Calu3 (cell line): ENCODE data around the gene ENDOG. TPM values are rescaled to one million over a fixed set of nuclear protein-coding genes. Genes with fewer than 3 reads are reported as not detected.

Source experiments
- BruUV-seq: library from RNA; stranded (reverse); fragments of 400-500 nt; replicated peaks from 2 replicates; lab custom pipeline; 2021; lab: Mats Ljungman, UMichigan
- CTCF ChIA-PET: fragments of 300-600 bp; sonication (Branson Sonifier 250); formaldehyde crosslinking; loops from one replicate; lab custom pipeline; 2022; ENCODE audit warnings: antibody characterized with exemption; lab: Charles Lee
- DNase-seq: peaks from one replicate; pipeline ENCODE4 v3.0.0; 2022
- H3K27ac Mint-ChIP-seq: one replicate; pipeline ENCODE4 v1.8.0; 2022; ENCODE audit warnings: mixed read lengths; ENCODE audit not compliant: unreplicated experiment
- H3K27me3 Mint-ChIP-seq: one replicate; pipeline ENCODE4 v1.8.0; 2022; ENCODE audit warnings: mixed read lengths; ENCODE audit not compliant: unreplicated experiment
- H3K36me3 Mint-ChIP-seq: one replicate; pipeline ENCODE4 v1.8.0; 2022; ENCODE audit warnings: mild to moderate bottlenecking, moderate library complexity, mixed read lengths; ENCODE audit not compliant: insufficient read depth, unreplicated experiment
- H3K4me1 Mint-ChIP-seq: one replicate; pipeline ENCODE4 v1.8.0; 2022; ENCODE audit warnings: mild to moderate bottlenecking, low read depth, mixed read lengths; ENCODE audit not compliant: unreplicated experiment
- H3K4me3 Mint-ChIP-seq: one replicate; pipeline ENCODE4 v1.8.0; 2022; ENCODE audit warnings: mild to moderate bottlenecking, low read depth, moderate library complexity, mixed read lengths; ENCODE audit not compliant: unreplicated experiment
- H3K9me3 Mint-ChIP-seq: one replicate; pipeline ENCODE4 v1.8.0; 2022; ENCODE audit warnings: low read depth, mixed read lengths; ENCODE audit not compliant: unreplicated experiment
- intact Hi-C: fragments of 100-400 bp; cut with micrococcal nuclease; formaldehyde crosslinking; loops from one replicate; pipeline ENCODE4 v1.10.0; 2022; ENCODE audit not compliant: unreplicated experiment
- total RNA-seq: library from RNA; stranded (reverse); gene quantifications from 2 replicates; pipeline ENCODE4 v1.2.3, GENCODE V29; 2022
- TF ChIP-seq, protein P1 (sequence below): fragments of 200-600 bp; IDR thresholded peaks from one replicate; pipeline ENCODE4 v1.8.0; 2022; ENCODE audit warnings: antibody characterized with exemption; ENCODE audit not compliant: unreplicated experiment

The ENDOG gene
- total RNA-seq, 1 experiment from 2014 or later, result 15.2 TPM

DNA sequence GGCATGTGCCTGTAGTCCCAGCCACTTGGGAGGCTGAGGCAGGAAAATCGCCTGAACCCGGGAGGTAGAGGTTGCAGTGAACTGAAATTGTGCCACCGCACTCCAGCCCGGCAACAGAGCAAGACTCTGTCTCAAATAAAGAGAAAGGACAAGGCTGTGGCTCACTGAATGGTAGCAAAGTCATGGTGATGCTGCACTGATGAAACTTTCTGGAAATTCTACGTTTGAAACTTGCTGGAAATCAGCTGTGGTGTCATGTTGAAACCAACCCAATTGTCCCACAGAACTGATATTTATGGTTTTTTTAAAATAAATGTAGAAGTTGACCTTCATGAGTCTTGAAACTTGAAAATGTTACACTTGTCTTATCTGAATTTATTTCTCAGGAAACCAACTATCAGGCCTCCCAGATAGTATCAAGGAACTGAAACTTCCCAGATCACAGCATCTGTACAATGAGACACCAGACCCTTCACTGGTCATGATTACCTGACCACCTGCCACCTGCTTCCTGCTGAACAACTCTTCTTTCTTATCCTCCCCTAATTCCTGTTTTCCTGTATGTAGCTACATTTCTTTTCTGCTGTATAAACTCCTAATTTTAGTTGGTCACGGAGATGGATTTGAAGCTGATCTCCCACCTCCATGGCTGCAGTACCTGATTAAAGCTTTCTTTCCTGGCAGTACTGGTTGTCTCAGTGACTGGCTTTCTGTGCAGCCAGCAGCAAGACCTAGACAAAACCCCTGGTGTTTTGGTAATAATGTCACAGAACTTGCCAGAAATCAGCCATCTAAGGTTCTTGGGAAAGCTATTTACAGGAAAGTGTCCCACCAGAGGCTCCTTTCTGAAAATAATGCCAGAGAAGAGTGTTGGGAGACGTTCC, 36.9 kb upstream of the ENDOG start:
- H3K4me1 Mint-ChIP-seq, result no peaks in the 10 kb centered on the region
- no peak overlapping the region for H3K27ac Mint-ChIP-seq
- H3K27me3 Mint-ChIP-seq, result no peaks in the 10 kb centered on the region
- no peak overlapping the region for H3K4me3 Mint-ChIP-seq
- TF ChIP-seq, protein P1, sequence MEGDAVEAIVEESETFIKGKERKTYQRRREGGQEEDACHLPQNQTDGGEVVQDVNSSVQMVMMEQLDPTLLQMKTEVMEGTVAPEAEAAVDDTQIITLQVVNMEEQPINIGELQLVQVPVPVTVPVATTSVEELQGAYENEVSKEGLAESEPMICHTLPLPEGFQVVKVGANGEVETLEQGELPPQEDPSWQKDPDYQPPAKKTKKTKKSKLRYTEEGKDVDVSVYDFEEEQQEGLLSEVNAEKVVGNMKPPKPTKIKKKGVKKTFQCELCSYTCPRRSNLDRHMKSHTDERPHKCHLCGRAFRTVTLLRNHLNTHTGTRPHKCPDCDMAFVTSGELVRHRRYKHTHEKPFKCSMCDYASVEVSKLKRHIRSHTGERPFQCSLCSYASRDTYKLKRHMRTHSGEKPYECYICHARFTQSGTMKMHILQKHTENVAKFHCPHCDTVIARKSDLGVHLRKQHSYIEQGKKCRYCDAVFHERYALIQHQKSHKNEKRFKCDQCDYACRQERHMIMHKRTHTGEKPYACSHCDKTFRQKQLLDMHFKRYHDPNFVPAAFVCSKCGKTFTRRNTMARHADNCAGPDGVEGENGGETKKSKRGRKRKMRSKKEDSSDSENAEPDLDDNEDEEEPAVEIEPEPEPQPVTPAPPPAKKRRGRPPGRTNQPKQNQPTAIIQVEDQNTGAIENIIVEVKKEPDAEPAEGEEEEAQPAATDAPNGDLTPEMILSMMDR, result no peak
- peaks cover 5% of the 10 kb centered on the region for H3K36me3 Mint-ChIP-seq
- intact Hi-C loops, result no loop called here
- BruUV-seq, result no TSS peak
- CTCF ChIA-PET, result no interaction called here
- H3K9me3 Mint-ChIP-seq, result peaks cover 3% of the 10 kb centered on the region
- DNase-seq, result no peak

DNA sequence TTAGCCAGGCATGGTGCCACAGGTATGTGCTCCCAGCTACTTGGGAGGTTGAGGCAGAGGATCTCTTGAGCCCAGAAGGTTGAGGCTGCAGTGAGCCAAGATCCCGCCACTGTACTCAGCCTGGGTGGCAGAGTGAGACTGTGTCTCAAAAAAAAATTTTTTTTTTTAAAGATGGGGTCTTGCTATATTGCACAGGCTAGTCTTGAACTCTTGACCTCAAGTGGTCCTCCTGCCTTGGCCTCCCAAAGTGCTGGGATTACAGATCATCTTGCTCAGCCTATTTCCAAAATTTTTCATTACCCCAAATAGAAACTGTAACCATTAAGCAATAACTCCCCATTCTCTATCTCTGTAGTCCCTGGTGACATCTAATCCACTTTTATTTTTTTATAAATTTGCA, 35.6 kb upstream of the ENDOG start:
- Mint-ChIP-seq H3K27ac (no peak overlapping the region), H3K4me3 (no peak overlapping the region), H3K4me1 (no peaks in the 10 kb centered on the region), H3K27me3 (no peaks in the 10 kb centered on the region), H3K9me3 (peaks cover 3% of the 10 kb centered on the region), H3K36me3 (peaks cover 17% of the 10 kb centered on the region)
- TF ChIP-seq, protein P1, result no peak
- no peak for DNase-seq
- CTCF ChIA-PET, result interaction anchor here (0.7 kb wide), 1 partner anchor 76 kb away, joined by 4 read pairs; no protein-coding TSS in a partner anchor
- intact Hi-C loops, result no loop called here
- BruUV-seq, result no TSS peak

DNA sequence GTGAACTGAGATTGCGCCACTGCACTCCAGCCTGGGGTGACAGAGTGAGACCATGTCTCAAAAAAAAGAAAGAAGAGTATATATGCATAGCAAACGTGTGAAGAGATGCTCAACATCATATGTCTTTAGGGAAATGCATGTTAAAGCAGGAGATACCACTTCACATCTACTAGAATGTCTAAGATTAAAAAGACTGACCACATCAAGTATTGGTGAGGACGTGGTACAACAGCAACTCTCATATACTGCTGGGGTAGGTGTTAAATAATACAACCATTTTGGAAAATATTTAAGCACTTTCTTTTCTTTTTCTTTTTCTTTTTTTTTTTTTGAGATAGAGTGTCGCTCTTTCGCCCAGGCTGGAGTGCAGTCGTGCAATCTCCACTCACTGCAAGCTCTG, 32.9 kb upstream of the ENDOG start:
- DNase-seq, result no peak
- TF ChIP-seq, protein P1, result no peak
- no peaks in the 10 kb centered on the region for H3K27me3 Mint-ChIP-seq
- H3K4me1 Mint-ChIP-seq, result no peaks in the 10 kb centered on the region
- CTCF ChIA-PET, result no interaction called here
- peaks cover 3% of the 10 kb centered on the region for H3K9me3 Mint-ChIP-seq
- intact Hi-C loops, result no loop called here
- no TSS peak for BruUV-seq
- no peak overlapping the region for H3K27ac Mint-ChIP-seq
- peaks cover 17% of the 10 kb centered on the region for H3K36me3 Mint-ChIP-seq
- no peak overlapping the region for H3K4me3 Mint-ChIP-seq

DNA sequence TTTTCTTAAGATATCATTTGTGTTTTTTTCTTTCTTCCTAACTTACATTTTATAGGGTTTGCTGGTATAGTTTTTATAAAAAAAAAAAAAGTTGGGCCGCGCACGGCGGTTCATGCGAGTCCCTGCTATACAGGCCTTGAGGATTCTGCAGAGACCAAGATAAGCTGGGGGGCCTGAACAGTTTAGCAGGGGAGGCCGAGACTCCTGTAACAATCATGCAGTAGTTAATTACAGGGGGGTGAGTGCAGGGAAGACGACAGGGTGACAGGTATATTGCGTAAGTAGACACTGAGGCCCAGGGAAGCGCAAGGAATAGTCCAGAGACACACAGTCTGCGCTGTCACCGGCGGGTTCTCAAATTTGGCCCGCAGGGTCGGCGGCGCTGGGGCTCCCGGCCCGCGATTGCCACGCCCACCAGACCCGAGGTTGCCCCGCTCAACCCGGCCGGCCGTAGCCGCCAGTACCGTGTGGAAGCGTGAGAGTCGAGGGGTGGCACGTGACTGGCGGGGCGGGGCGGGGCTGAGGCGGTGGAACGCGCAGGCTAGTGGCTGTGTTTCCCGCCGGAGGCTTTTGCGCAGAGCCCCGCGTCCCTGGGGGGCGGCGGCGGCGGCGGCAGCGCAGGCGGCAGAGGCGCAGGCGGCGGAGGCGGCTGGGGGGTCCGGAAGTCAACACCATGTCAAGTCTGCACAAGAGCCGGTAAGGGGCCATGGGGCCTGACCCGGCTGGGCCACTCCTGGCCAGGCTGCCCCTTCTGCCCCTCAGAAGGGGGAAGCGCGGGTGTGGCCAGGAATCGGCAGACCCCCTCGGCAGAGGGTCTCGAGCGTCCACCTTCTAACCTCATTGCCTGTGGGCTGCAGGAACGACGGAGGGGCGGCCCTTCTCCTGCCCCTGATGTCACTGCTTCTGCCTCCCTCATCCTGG, 31.4 kb upstream of the ENDOG start, which contains the start of gene TBC1D13:
TBC1D13 (plus strand) TSS at position 573 of the 921 bp plus-strand sequence; CDS start at position 674, 101 bp downstream.
- no peaks in the 10 kb centered on the region for H3K9me3 Mint-ChIP-seq
- H3K27ac Mint-ChIP-seq, result peak within 1 kb of the TSS; percentile 73
- TF ChIP-seq, protein P1, result no peak
- DNase-seq, result peak; percentile 84
- no TSS peak for BruUV-seq
- no peaks in the 10 kb centered on the region for H3K27me3 Mint-ChIP-seq
- peak within 1 kb of the TSS; percentile 87 for H3K4me3 Mint-ChIP-seq
- no peaks in the 10 kb centered on the region for H3K4me1 Mint-ChIP-seq
- intact Hi-C loops, result no loop called here
- CTCF ChIA-PET, result no interaction called here
- H3K36me3 Mint-ChIP-seq, result peaks cover 17% of the 10 kb centered on the region
